H1 (cell line): ENCODE measurements around the gene RNASET2. TPM values are rescaled to one million over a fixed set of nuclear protein-coding genes. Genes with fewer than 3 reads are reported as not detected.

ENCODE experiments used
- ATF3 ChIP-seq: IDR thresholded peaks from 2 replicates; pipeline ENCODE4 v1.6.1; 2011; ENCODE audit warnings: low read depth, mild to moderate bottlenecking, low read length; ENCODE audit not compliant: insufficient read depth
- BCL11A ChIP-seq, 2 experiments: IDR thresholded peaks; one replicate each; pipeline ENCODE4 v1.6.1; 2011; ENCODE audit warnings: low read depth in 2 of 2, low read length in 2 of 2, mild to moderate bottlenecking in 2 of 2
- CBX5 ChIP-seq: fragments of 300-800, 300-1000 bp; sonication (generic); IDR thresholded peaks from 2 replicates; pipeline ENCODE4 v1.7.1; 2016; ENCODE audit warnings: antibody characterized with exemption, low read length, low read depth
- CBX8 ChIP-seq: fragments of 300-800, 300-1000 bp; sonication (generic); IDR thresholded peaks from 2 replicates; pipeline ENCODE4 v1.7.1; 2016; ENCODE audit warnings: low read depth, low read length, borderline replicate concordance
- CEBPB ChIP-seq: IDR thresholded peaks from 2 replicates; pipeline ENCODE4 v1.6.1; 2012; ENCODE audit warnings: low read depth, low read length
- CHD1 ChIP-seq: IDR thresholded peaks from 2 replicates; pipeline ENCODE4 v1.6.1; 2012; ENCODE audit warnings: low read depth, low read length, improper control_type of control experiment
- CHD2 ChIP-seq: IDR thresholded peaks from 2 replicates; pipeline ENCODE4 v1.6.1; 2012; ENCODE audit warnings: low read length, improper control_type of control experiment
- GABPA ChIP-seq: IDR thresholded peaks from 2 replicates; pipeline ENCODE4 v1.6.1; 2011; ENCODE audit warnings: mild to moderate bottlenecking, low read length, moderate library complexity, borderline replicate concordance; ENCODE audit not compliant: insufficient read depth
- HDAC2 ChIP-seq, 2 experiments: fragments of 300-600 bp in 1 of 2; sonication (generic) in 1 of 2; IDR thresholded peaks; 2 replicates each; pipeline ENCODE4 v1.6.1; 2011 to 2012; ENCODE audit warnings: low read depth in 2 of 2, low read length in 2 of 2, mild to moderate bottlenecking in 2 of 2, moderate library complexity in 2 of 2, borderline replicate concordance in 1 of 2, inconsistent platforms in 1 of 2
- KDM5A ChIP-seq: fragments of 200-600 bp; IDR thresholded peaks from 2 replicates; pipeline ENCODE4 v1.7.1; 2012; ENCODE audit warnings: mild to moderate bottlenecking, low read length, inconsistent platforms, mixed read lengths
- MAFK ChIP-seq: IDR thresholded peaks from 2 replicates; pipeline ENCODE4 v1.6.1; 2012; ENCODE audit warnings: low read depth, mild to moderate bottlenecking, improper control_type of control experiment, low read length
- NANOG ChIP-seq: IDR thresholded peaks from 2 replicates; pipeline ENCODE4 v1.6.1; 2011; ENCODE audit warnings: low read length, low read depth, mild to moderate bottlenecking, inconsistent platforms; ENCODE audit not compliant: insufficient read depth, poor library complexity, severe bottlenecking
- PHF8 ChIP-seq: fragments of 200-600 bp; sonication (generic); conservative IDR thresholded peaks from 2 replicates; pipeline ENCODE4 v1.7.1; 2012; ENCODE audit warnings: low read depth, mild to moderate bottlenecking, inconsistent platforms, low read length, moderate library complexity
- RAD21 ChIP-seq, 2 experiments: IDR thresholded peaks in 1 of 2; conservative IDR thresholded peaks in 1 of 2; 2 replicates each; pipeline ENCODE4 v1.6.1; 2011; ENCODE audit warnings: low read depth in 2 of 2, low read length in 2 of 2, improper control_type of control experiment in 1 of 2, inconsistent platforms in 1 of 2, mild to moderate bottlenecking in 1 of 2, moderate library complexity in 1 of 2
- RNF2 ChIP-seq: fragments of 200-900, 300-1000 bp; sonication (generic); IDR thresholded peaks from 2 replicates; pipeline ENCODE4 v1.7.1; 2016; ENCODE audit warnings: borderline replicate concordance, low read depth, mild to moderate bottlenecking, antibody characterized with exemption, low read length; ENCODE audit not compliant: poor library complexity, severe bottlenecking; ENCODE audit errors: missing control alignments
- SAP30 ChIP-seq: fragments of 300-600 bp; sonication (generic); IDR thresholded peaks from 2 replicates; pipeline ENCODE4 v1.7.1; 2012; ENCODE audit warnings: low read length, moderate library complexity, mild to moderate bottlenecking, inconsistent platforms; ENCODE audit not compliant: insufficient read depth, insufficient replicate concordance
- SUZ12 ChIP-seq: fragments of 200-600 bp; sonication (generic); IDR thresholded peaks from 2 replicates; pipeline ENCODE4 v1.6.1; 2012; ENCODE audit warnings: mild to moderate bottlenecking, inconsistent platforms, low read length, moderate library complexity, mixed read lengths
- TCF12 ChIP-seq: IDR thresholded peaks from 2 replicates; pipeline ENCODE4 v1.6.1; 2011; ENCODE audit warnings: low read depth, mild to moderate bottlenecking, low read length
- TEAD4 ChIP-seq: IDR thresholded peaks from 2 replicates; pipeline ENCODE4 v1.6.1; 2012; ENCODE audit warnings: low read depth, low read length, inconsistent platforms, mixed read lengths
- ZNF274 ChIP-seq: IDR thresholded peaks from 2 replicates; pipeline ENCODE4 v1.7.0; 2012; ENCODE audit warnings: low read length, borderline replicate concordance; ENCODE audit errors: extremely low read depth
- polyA plus RNA-seq, 7 experiments: library from polyadenylated mRNA; depleted of rRNA in 3 of 7; stranded (reverse) in 5 of 7; unstranded in 2 of 7; fragments of >200 nt in 5 of 7; fragments of 200-250 nt in 2 of 7; gene quantifications; 1 replicate in 5 of 7; 2 replicates in 1 of 7; 4 replicates in 1 of 7; pipeline versions ENCODE4 v1.2.1 to v1.2.3, GENCODE V29; 2011 to 2013; ENCODE audit warnings: missing spikeins in 2 of 7, mixed read lengths in 2 of 7
- total RNA-seq: library from RNA; stranded (reverse); fragmentation: NEBNext Ultra II Directional; extraction: Animal tissue kit (Norgen Biotek cat#: 25700); gene quantifications from 2 replicates; pipeline ENCODE4 v1.2.1, GENCODE V29; 2021
- TF ChIP-seq, protein P1 (sequence below): IDR thresholded peaks from 2 replicates; pipeline ENCODE4 v1.6.1; 2011; ENCODE audit warnings: low read length, improper control_type of control experiment

The RNASET2 gene
- total and polyA plus RNA-seq, 2 of the 8 experiments (the other 6 are each of a cell fraction or from before 2014, with no cell fraction given) = 15.7 to 22.9 TPM

GRCh38 chr6:166999145-166999883 is 43.0 kb upstream of the RNASET2 start, which contains the start of gene CEP43 (continued):
- no peak for TF ChIP-seq ZNF274
- no peak for TF ChIP-seq BCL11A (IDR thresholded peaks at IDR 0.05; ENCODE audit: low read depth in 2 of 2, low read length in 2 of 2)
- TF ChIP-seq SUZ12 = no peak
- no peak for TF ChIP-seq ATF3
- TF ChIP-seq TCF12 = 0 out of 2 replicates have a peak, but pooled peaks have one; percentile 46
- TF ChIP-seq RNF2 = no peak
- TF ChIP-seq SAP30 = no peak
- no peak for TF ChIP-seq CBX8
- no peak for TF ChIP-seq CHD1
- no peak for TF ChIP-seq MAFK
- TF ChIP-seq KDM5A = peak; percentile 63
- no peak for TF ChIP-seq CEBPB
- peak; percentile 95 for TF ChIP-seq PHF8
- TF ChIP-seq GABPA = no peak
- TF ChIP-seq HDAC2 (IDR thresholded peaks at IDR 0.05; ENCODE audit: borderline replicate concordance in 1 of 2, low read depth in 2 of 2, low read length in 2 of 2) = peak in 1 of 2 experiments; percentile 87; a peak in 1 of 4 replicates
- TF ChIP-seq CBX5 = no peak
- TF ChIP-seq, protein P1, sequence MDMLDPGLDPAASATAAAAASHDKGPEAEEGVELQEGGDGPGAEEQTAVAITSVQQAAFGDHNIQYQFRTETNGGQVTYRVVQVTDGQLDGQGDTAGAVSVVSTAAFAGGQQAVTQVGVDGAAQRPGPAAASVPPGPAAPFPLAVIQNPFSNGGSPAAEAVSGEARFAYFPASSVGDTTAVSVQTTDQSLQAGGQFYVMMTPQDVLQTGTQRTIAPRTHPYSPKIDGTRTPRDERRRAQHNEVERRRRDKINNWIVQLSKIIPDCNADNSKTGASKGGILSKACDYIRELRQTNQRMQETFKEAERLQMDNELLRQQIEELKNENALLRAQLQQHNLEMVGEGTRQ = no peak
- no peak for TF ChIP-seq CHD2
- TF ChIP-seq RAD21 (IDR thresholded peaks at IDR 0.05 in 1 of 2, conservative IDR thresholded peaks at IDR 0.05 in 1 of 2; ENCODE audit: low read depth in 2 of 2, low read length in 2 of 2) = no peak
- peak; percentile 72 for TF ChIP-seq TEAD4
- no peak for TF ChIP-seq NANOG
